ENCODE data around the gene GOPC. TPM values are rescaled to one million over a fixed set of nuclear protein-coding genes. Genes with fewer than 3 reads are reported as not detected.

GOPC gene
- total RNA-seq, 1 experiment from 2014 or later, result 14.1 TPM

DNA sequence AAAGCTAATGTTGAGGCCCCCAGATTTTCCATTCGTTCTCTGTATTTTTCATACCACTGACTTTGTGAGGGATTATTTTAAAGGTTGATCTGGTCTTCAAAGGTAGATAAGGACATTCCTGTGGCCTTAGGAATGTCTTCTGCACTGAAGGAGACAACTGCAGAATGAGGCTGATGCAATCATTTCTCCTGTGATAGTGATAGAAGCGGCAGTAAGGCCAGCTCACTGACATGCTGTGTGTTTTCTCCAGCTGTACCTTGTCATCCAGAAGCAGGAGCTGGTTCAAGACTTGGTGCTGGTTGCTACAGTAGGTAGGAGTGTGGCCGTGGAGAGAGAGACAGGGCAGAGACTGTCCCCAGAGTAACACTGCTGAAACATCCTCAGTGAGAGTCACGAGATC lies 66.0 kb downstream of the GOPC start:
- Histone ChIP-seq H3K4me1 (replicated peaks; ENCODE audit: insufficient read depth) (peaks cover 28% of the 10 kb centered on the region), H3K4me3 (no peak overlapping the region), H4K20me1 (ENCODE audit: insufficient read depth) (no peaks in the 10 kb centered on the region), H3K27ac (peak overlapping the region; percentile 51), H2AFZ (peak overlapping the region; percentile 56), H3K79me2 (ENCODE audit: low read depth) (no peaks in the 10 kb centered on the region), H3K27me3 (ENCODE audit: insufficient read depth, low read depth) (no peaks in the 10 kb centered on the region), H3K36me3 (ENCODE audit: low read depth) (peaks cover 32% of the 10 kb centered on the region), H3K9me2 (ENCODE audit: insufficient read depth) (0 out of 2 replicates have a peak, but pooled peaks cover 3% of the 10 kb centered on the region), H3K4me2 (peak overlapping the region; percentile 47), H3K9me3 (ENCODE audit: insufficient read depth, low read depth) (peaks cover 8% of the 10 kb centered on the region; the same call in 1 of the 2 replicates), H3F3A (ENCODE audit: insufficient read depth, low read depth) (peaks cover 5% of the 10 kb centered on the region)
- no peak for TF ChIP-seq EZH2 (IDR thresholded peaks at IDR 0.05; ENCODE audit: low read depth)
- TF ChIP-seq, protein P1, sequence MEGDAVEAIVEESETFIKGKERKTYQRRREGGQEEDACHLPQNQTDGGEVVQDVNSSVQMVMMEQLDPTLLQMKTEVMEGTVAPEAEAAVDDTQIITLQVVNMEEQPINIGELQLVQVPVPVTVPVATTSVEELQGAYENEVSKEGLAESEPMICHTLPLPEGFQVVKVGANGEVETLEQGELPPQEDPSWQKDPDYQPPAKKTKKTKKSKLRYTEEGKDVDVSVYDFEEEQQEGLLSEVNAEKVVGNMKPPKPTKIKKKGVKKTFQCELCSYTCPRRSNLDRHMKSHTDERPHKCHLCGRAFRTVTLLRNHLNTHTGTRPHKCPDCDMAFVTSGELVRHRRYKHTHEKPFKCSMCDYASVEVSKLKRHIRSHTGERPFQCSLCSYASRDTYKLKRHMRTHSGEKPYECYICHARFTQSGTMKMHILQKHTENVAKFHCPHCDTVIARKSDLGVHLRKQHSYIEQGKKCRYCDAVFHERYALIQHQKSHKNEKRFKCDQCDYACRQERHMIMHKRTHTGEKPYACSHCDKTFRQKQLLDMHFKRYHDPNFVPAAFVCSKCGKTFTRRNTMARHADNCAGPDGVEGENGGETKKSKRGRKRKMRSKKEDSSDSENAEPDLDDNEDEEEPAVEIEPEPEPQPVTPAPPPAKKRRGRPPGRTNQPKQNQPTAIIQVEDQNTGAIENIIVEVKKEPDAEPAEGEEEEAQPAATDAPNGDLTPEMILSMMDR (conservative IDR thresholded peaks at IDR 0.05), result no peak
- intact Hi-C loops (cut with micrococcal nuclease; ENCODE audit: unreplicated experiment), result no loop called here
- DNase-seq, result peak; percentile 28 to 75
- ChIA-PET POLR2A (ENCODE audit: unreplicated experiment) (interaction anchor here (0.5 kb wide), 2 partner anchors 27 to 140 kb away, joined by 4 to 6 read pairs; no protein-coding TSS in a partner anchor), CTCF (interaction anchor here (0.5 kb wide), 1 partner anchor 133 kb away, joined by 3 read pairs; no protein-coding TSS in a partner anchor)
- no TSS peak for BruUV-seq (replicated peaks)

DNA sequence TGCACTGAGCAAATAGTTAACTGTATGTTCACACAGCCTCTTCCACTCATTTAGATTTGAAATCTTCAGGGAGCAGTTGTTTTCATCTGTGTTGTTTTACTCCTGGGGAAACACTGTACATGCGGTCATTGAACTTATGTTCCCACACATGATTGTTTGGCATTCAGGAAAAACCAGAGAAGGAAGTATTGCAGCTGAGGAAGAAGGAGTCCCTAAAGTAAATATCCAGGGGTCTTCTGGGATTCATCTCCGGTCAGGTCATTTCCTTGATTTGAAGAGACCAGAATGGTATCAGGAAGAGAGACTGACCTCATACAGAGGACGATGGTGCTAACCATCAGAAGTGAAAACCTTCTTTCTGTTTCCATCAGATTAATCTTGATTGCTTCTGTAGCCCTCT lies 67.3 kb downstream of the GOPC start:
- no peak overlapping the region for H3K4me2 ChIP-seq
- peaks cover 19% of the 10 kb centered on the region for H3K36me3 ChIP-seq (ENCODE audit: low read depth)
- ChIA-PET CTCF (no interaction called here), POLR2A (ENCODE audit: unreplicated experiment) (no interaction called here)
- peaks cover 5% of the 10 kb centered on the region for H3F3A ChIP-seq (ENCODE audit: insufficient read depth, low read depth)
- intact Hi-C loops (cut with micrococcal nuclease; ENCODE audit: unreplicated experiment), result no loop called here
- no peaks in the 10 kb centered on the region for H3K9me3 ChIP-seq (ENCODE audit: insufficient read depth, low read depth)
- H3K9me2 ChIP-seq (ENCODE audit: insufficient read depth), result 0 out of 2 replicates have a peak, but pooled peaks cover 3% of the 10 kb centered on the region
- no TSS peak for BruUV-seq (replicated peaks)
- no peak overlapping the region for H3K4me3 ChIP-seq
- no peak overlapping the region for H2AFZ ChIP-seq
- no peak for DNase-seq
- H3K79me2 ChIP-seq (ENCODE audit: low read depth), result no peaks in the 10 kb centered on the region
- H3K4me1 ChIP-seq (replicated peaks; ENCODE audit: insufficient read depth), result peaks cover 17% of the 10 kb centered on the region
- H3K27me3 ChIP-seq (ENCODE audit: insufficient read depth, low read depth), result no peaks in the 10 kb centered on the region
- H3K27ac ChIP-seq, result no peak overlapping the region
- H4K20me1 ChIP-seq (ENCODE audit: insufficient read depth), result no peaks in the 10 kb centered on the region
- TF ChIP-seq EZH2 (IDR thresholded peaks at IDR 0.05; ENCODE audit: low read depth), result no peak
- TF ChIP-seq, protein P1 (conservative IDR thresholded peaks at IDR 0.05), result no peak

DNA sequence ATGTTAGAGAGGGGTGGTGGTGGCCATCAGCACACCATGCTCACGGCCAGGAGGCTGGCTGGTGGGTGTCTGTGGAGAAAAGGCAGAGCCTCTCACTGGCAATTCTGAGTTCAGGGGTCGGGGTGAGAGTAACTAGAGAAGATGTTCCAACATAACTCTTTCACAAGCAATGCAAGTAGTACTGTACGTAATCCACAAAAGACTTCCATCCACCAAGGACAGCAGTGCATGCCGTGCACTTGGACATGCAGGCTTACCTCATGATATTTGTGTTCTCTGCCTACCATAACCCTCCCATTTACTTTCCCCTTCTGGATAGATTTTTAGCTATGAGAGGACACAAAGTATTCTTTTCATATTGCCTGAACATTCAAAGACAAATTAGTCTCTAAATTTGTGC lies 68.5 kb downstream of the GOPC start:
- H3K27ac ChIP-seq, result no peak overlapping the region
- TF ChIP-seq, protein P1 (conservative IDR thresholded peaks at IDR 0.05), result no peak
- TF ChIP-seq EZH2 (IDR thresholded peaks at IDR 0.05; ENCODE audit: low read depth), result no peak
- peaks cover 18% of the 10 kb centered on the region for H3K4me1 ChIP-seq (replicated peaks; ENCODE audit: insufficient read depth)
- BruUV-seq (replicated peaks), result no TSS peak
- peaks cover 8% of the 10 kb centered on the region for H3K36me3 ChIP-seq (ENCODE audit: low read depth)
- H3K4me2 ChIP-seq, result no peak overlapping the region
- no peaks in the 10 kb centered on the region for H3K79me2 ChIP-seq (ENCODE audit: low read depth)
- DNase-seq, result no peak
- POLR2A ChIA-PET (ENCODE audit: unreplicated experiment), result no interaction called here
- no peak overlapping the region for H2AFZ ChIP-seq
- no peaks in the 10 kb centered on the region for H3K27me3 ChIP-seq (ENCODE audit: insufficient read depth, low read depth)
- no peaks in the 10 kb centered on the region for H3K9me3 ChIP-seq (ENCODE audit: insufficient read depth, low read depth)
- intact Hi-C loops (cut with micrococcal nuclease; ENCODE audit: unreplicated experiment), result no loop called here
- no peaks in the 10 kb centered on the region for H4K20me1 ChIP-seq (ENCODE audit: insufficient read depth)
- H3F3A ChIP-seq (ENCODE audit: insufficient read depth, low read depth), result peaks cover 5% of the 10 kb centered on the region
- H3K4me3 ChIP-seq, result no peak overlapping the region
- CTCF ChIA-PET, result no interaction called here
- 0 out of 2 replicates have a peak, but pooled peaks cover 3% of the 10 kb centered on the region for H3K9me2 ChIP-seq (ENCODE audit: insufficient read depth)

Data from PC-9 (cell line).